ENCODE results near the gene DMKN. TPM values are rescaled to one million over a fixed set of nuclear protein-coding genes. Genes with fewer than 3 reads are reported as not detected.

Gene DMKN
- total and polyA plus RNA-seq, 3 donors from 2014 or later = 5.8 to 24.0 (median 7.9) TPM

DNA sequence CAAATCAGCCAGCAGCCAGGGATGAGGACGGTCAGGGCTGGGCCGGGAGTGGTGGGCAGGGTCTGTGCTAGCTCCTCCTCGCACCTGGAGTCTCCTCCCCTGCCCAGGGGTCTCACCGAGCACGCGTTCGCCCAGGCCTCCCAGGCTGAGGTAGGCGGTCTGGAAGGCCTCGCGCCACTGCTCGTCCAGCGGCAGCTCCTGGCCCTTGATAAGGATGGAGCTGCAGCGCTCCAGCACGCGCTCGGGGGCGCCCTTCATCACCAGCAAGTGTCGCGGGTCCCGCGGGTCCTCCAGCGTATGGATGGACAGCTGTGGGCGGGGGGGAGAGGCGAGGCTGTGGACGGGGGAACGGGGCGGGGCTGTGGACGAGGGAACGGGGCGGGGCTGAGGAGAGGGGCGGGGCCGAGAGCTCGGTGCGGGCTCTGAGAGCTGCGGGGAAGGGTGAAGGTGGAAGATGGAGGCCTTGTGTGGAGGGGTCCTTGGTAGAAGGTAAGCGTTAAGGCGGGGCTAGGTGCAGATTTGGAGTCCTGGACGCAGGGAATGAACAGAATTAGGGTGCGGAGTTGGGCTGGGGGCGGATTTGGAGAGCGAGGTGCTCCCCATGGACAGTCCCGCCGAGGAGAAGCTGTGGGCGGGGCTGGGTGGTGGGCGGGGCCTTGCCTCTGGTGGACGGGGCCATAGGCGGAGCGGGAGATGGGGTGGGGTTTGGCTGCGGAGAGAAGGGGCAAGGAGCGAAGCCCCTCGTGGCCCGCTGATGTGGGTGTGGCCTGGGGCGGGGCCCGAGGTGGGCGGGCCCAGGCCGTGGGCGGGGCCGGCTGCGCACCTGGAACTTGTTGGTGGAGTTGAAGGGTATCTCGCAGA is 44.3 kb upstream of the DMKN start:
- Histone ChIP-seq H3K36me3 (ENCODE audit: low read depth, missing control alignments) (no peaks in the 10 kb centered on the region), H3K4me3 (peak overlapping the region; percentile 36 to 52), H3K4me1 (no peaks in the 10 kb centered on the region), H3K9me3 (no peaks in the 10 kb centered on the region), H3K27me3 (no peaks in the 10 kb centered on the region), H3K27ac (no peak overlapping the region)
- TF ChIP-seq POLR2A (IDR thresholded peaks at IDR 0.05) = no peak
- TF ChIP-seq, protein P1, sequence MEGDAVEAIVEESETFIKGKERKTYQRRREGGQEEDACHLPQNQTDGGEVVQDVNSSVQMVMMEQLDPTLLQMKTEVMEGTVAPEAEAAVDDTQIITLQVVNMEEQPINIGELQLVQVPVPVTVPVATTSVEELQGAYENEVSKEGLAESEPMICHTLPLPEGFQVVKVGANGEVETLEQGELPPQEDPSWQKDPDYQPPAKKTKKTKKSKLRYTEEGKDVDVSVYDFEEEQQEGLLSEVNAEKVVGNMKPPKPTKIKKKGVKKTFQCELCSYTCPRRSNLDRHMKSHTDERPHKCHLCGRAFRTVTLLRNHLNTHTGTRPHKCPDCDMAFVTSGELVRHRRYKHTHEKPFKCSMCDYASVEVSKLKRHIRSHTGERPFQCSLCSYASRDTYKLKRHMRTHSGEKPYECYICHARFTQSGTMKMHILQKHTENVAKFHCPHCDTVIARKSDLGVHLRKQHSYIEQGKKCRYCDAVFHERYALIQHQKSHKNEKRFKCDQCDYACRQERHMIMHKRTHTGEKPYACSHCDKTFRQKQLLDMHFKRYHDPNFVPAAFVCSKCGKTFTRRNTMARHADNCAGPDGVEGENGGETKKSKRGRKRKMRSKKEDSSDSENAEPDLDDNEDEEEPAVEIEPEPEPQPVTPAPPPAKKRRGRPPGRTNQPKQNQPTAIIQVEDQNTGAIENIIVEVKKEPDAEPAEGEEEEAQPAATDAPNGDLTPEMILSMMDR (IDR thresholded peaks at IDR 0.05) = no peak
- WGBS, 2 donors = 1 to 4% methylated on average over 28 to 49 of the region's 60 CpGs
- intact Hi-C loops (cut with DNase I; ENCODE audit: low total_unique reads) = no loop called here
- peak; percentile 82 for DNase-seq

DNA sequence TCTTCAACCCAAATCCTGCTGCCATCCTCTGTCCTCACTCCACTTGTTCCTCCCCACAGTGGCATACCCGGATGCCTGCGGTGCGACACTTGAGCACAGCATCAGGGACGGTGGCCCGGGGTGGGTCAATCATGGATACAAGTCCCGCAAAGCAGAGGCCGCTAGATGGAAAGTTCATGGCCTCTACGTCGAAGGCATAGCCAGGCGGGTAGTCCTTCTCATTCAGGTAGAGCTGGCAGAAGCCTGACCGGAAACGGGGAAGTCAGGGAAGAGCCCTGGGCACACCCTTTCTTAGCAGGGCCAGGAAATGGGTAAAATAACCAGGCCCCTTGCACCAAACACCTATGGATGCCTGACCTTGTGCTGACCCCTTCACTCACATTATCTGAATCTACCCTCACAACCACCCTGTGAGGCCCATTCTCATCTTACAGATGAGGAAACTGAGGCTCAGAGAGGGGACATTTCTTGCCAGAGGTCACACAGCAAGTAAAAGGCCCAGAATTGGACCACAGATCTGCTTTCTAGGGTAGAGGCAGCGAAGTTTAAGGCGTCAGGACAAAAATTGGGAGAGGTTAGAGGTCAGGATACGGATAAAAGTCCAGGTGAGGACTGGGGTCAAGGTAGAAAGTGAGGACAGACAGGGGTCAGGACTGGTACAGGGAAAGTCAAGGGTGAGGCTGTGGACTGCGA is 43.5 kb upstream of the DMKN start:
- H3K4me1 ChIP-seq = no peaks in the 10 kb centered on the region
- WGBS, 2 donors = 74 to 87% methylated on average over 15 to 16 of the region's 16 CpGs
- H3K27me3 ChIP-seq = no peaks in the 10 kb centered on the region
- TF ChIP-seq POLR2A (IDR thresholded peaks at IDR 0.05) = no peak
- TF ChIP-seq, protein P1 (IDR thresholded peaks at IDR 0.05) = no peak
- H3K36me3 ChIP-seq (ENCODE audit: low read depth, missing control alignments) = no peaks in the 10 kb centered on the region
- DNase-seq = no peak
- H3K9me3 ChIP-seq = no peaks in the 10 kb centered on the region
- intact Hi-C loops (cut with DNase I; ENCODE audit: low total_unique reads) = no loop called here
- no peak overlapping the region for H3K27ac ChIP-seq
- peak overlapping the region in 1 of 2 donors; percentile 52 for H3K4me3 ChIP-seq

DNA sequence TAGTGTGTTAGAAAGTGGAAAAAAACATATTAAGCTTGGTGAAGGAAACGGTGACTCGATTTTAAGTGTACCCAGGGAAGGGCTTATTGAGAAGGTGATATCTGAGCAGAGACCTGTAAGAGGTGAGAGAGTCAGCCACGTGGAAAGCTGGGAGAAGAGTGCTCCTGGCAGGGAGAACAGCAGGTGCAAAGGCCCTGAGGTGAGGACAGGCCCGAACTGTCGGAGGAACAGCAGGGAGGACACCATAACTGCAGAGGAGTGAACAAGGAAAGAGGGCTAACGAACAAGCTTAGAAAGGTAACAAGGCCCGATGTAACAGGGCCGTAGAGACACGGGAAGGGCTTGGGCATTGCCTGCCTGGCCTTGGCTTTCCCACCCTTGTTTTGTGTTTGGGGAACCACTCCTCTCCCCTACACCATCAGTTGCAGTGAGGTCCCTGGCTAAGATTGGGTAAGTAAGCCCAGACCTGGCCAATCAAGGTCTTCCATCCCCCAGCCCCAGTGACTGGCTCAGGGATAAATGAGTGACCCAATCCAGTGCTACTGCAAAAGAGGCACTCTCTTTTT is 42.7 kb upstream of the DMKN start:
- TF ChIP-seq POLR2A (IDR thresholded peaks at IDR 0.05) = no peak
- TF ChIP-seq, protein P1 (IDR thresholded peaks at IDR 0.05) = no peak
- Histone ChIP-seq H3K27ac (no peak overlapping the region), H3K36me3 (ENCODE audit: low read depth, missing control alignments) (no peaks in the 10 kb centered on the region), H3K9me3 (no peaks in the 10 kb centered on the region), H3K27me3 (no peaks in the 10 kb centered on the region), H3K4me3 (no peak overlapping the region), H3K4me1 (no peaks in the 10 kb centered on the region)
- 83 to 88% methylated on average over 9 of the region's 9 CpGs for WGBS, 2 donors
- intact Hi-C loops (cut with DNase I; ENCODE audit: low total_unique reads) = no loop called here
- DNase-seq = no peak

DNA sequence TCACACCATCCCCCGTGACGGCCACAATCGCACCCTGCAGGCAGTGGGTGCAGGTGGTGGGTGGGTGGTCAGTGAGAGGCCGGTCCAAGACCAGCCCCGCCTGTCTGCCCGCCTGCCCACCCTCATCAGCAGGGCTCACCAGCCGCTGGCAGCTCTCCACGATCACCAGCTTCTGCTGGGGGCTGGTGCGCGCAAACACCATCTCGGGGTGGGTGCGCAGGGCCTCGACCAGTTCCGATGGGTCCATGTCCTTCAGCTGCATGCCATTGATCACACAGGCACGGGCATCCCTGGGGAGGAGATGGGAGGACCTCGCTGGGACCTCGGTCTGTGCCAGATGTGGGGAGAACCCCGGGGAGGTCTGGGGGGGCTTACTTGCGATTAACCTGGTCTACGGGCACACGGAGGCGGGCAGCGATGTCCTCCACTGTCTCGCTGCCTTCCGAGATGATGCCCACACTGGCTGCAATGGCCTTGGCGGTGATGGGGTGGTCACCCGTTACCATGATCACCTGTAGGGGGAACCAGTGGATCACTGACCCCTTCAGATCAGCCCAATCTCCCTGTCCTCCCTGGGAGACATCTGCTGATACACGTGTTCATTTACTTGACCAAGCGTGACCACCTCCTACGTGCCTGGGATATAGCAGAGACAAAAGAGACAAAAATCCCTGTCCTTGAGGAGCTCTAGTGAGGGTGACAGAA is 42.0 kb upstream of the DMKN start:
- intact Hi-C loops (cut with DNase I; ENCODE audit: low total_unique reads) = no loop called here
- WGBS, 2 donors = 73 to 77% methylated on average over 13 to 30 of the region's 30 CpGs
- no peaks in the 10 kb centered on the region for H3K9me3 ChIP-seq
- no peaks in the 10 kb centered on the region for H3K4me1 ChIP-seq
- no peak overlapping the region for H3K4me3 ChIP-seq
- H3K27ac ChIP-seq = no peak overlapping the region
- DNase-seq = no peak
- no peaks in the 10 kb centered on the region for H3K27me3 ChIP-seq
- H3K36me3 ChIP-seq (ENCODE audit: low read depth, missing control alignments) = no peaks in the 10 kb centered on the region
- TF ChIP-seq POLR2A (IDR thresholded peaks at IDR 0.05) = no peak
- TF ChIP-seq, protein P1 (IDR thresholded peaks at IDR 0.05) = no peak

All from testis (tissue), 3 donors.